Gastrocnemius medialis (tissue), 4 donors: Measurements from ENCODE around the gene RIMBP2. TPM values are rescaled to one million over a fixed set of nuclear protein-coding genes. Genes with fewer than 3 reads are reported as not detected.
"Not testable (repeated sequence)": the region's sequence is repeated elsewhere in the genome, so short reads cannot be mapped to it uniquely, and the experiment has no call there.

Source experiments
- ATAC-seq, 2 donors: fragments of 150-250 bp; one replicate each; pipeline ENCODE4 v1.9.1; 2016
- DNase-seq, 2 donors: peaks; one replicate each; pipeline ENCODE4 v3.0.0-alpha.2; 2019
- H3K27ac ChIP-seq, 4 donors: fragments of 200-600 bp; sonication (generic); 1 replicate in 1 of 4; 2 replicates in 3 of 4; pipeline ENCODE4 v1.5.1; 2016 to 2018; ENCODE audit warnings: mild to moderate bottlenecking in 2 of 4, moderate library complexity in 1 of 4
- H3K27me3 ChIP-seq, 3 donors: fragments of 200-600 bp; sonication (generic) in 2 of 3; 1 replicate in 1 of 3; 2 replicates in 2 of 3; pipeline versions ENCODE4 v1.5.1 to v1.6.0; 2016 to 2019; ENCODE audit warnings: mild to moderate bottlenecking in 1 of 3, moderate library complexity in 1 of 3
- H3K36me3 ChIP-seq, 2 donors: fragments of 200-600 bp; sonication (generic) in 1 of 2; one replicate each; pipeline ENCODE4 v1.5.1; 2017 to 2018
- H3K4me1 ChIP-seq, 2 donors: fragments of 200-600 bp; sonication (generic) in 1 of 2; one replicate each; pipeline ENCODE4 v1.5.1; 2016 to 2017; ENCODE audit warnings: mild to moderate bottlenecking in 2 of 2
- H3K4me3 ChIP-seq, 4 donors: fragments of 200-600 bp; sonication (generic) in 3 of 4; 1 replicate in 1 of 4; 2 replicates in 3 of 4; pipeline ENCODE4 v1.5.1; 2016 to 2019; ENCODE audit warnings: mild to moderate bottlenecking in 2 of 4
- H3K9me3 ChIP-seq, 3 donors: fragments of 200-600 bp; sonication (generic) in 2 of 3; 1 replicate in 1 of 3; 2 replicates in 2 of 3; pipeline ENCODE4 v1.5.1; 2016 to 2019
- CTCF ChIP-seq, 5 experiments: fragments of 450-650 bp in 3 of 5; fragments of 200-600 bp in 2 of 5; sonication (generic) in 2 of 5; IDR thresholded peaks in 4 of 5; conservative IDR thresholded peaks in 1 of 5; 1 replicate in 4 of 5; 2 replicates in 1 of 5; pipeline ENCODE4 v1.5.1; 2016 to 2019; ENCODE audit warnings: antibody characterized with exemption in 5 of 5, mild to moderate bottlenecking in 3 of 5, moderate library complexity in 3 of 5
- POLR2A ChIP-seq, 2 donors: fragments of 450-650 bp; IDR thresholded peaks; one replicate each; pipeline ENCODE4 v1.6.1; 2017; ENCODE audit warnings: antibody characterized with exemption in 2 of 2, mild to moderate bottlenecking in 2 of 2, moderate library complexity in 2 of 2
- in situ Hi-C, 4 donors: fragments of 200-750 bp; cut with MboI; loops; one replicate each; pipeline versions ENCODE4 v1.15.0 to v1.8.0; 2017; ENCODE audit warnings: low sequenced_read_pairs in 4 of 4
- intact Hi-C: fragments of 100-400 bp; cut with DNase I; formaldehyde crosslinking; loops from one replicate; pipeline ENCODE4 v1.15.1; 2023; ENCODE audit warnings: low total_unique reads
- total RNA-seq, 4 donors: library from RNA; depleted of rRNA; stranded (reverse); fragments of >200 nt; gene quantifications; one replicate each; pipeline versions ENCODE4 v1.1.0 to v1.2.3, GENCODE V29; 2016

RIMBP2 gene
- total RNA-seq, 4 donors from 2014 or later, result 0.76 to 2.2 (median 1.2) TPM; not detected in 1

GRCh38 chr12:130649101-130650045 lies 66.7 kb downstream of the RIMBP2 start:
- Histone ChIP-seq H3K36me3 (no peaks in the 10 kb centered on the region), H3K9me3 (no peaks in the 10 kb centered on the region), H3K4me3 (no peak overlapping the region), H3K4me1 (no peaks in the 10 kb centered on the region), H3K27ac (no peak overlapping the region), H3K27me3 (no peaks in the 10 kb centered on the region)
- TF ChIP-seq CTCF (IDR thresholded peaks at IDR 0.05 in 4 of 5, conservative IDR thresholded peaks at IDR 0.05 in 1 of 5) (no peak), POLR2A (IDR thresholded peaks at IDR 0.05) (no peak)
- no peak for DNase-seq
- intact Hi-C loops, result no loop called here
- ATAC-seq, result no peak
- in situ Hi-C loops, result no loop called here

- intact Hi-C loops (no loop called here), in situ Hi-C loops (no loop called here)
- Histone ChIP-seq H3K27me3 (no peaks in the 10 kb centered on the region), H3K9me3 (no peaks in the 10 kb centered on the region), H3K27ac (no peak overlapping the region), H3K4me1 (no peaks in the 10 kb centered on the region), H3K36me3 (no peaks in the 10 kb centered on the region), H3K4me3 (no peak overlapping the region)
- no peak for DNase-seq
- no peak for ATAC-seq
- TF ChIP-seq POLR2A (IDR thresholded peaks at IDR 0.05) (no peak), CTCF (IDR thresholded peaks at IDR 0.05 in 4 of 5, conservative IDR thresholded peaks at IDR 0.05 in 1 of 5) (no peak)
These were observed 68.3 kb downstream of the RIMBP2 start for GRCh38 chr12:130647814-130648213.

- intact Hi-C loops (no loop called here), in situ Hi-C loops (no loop called here)
- Histone ChIP-seq H3K4me1 (no peaks in the 10 kb centered on the region), H3K4me3 (no peak overlapping the region), H3K36me3 (no peaks in the 10 kb centered on the region), H3K27me3 (no peaks in the 10 kb centered on the region), H3K9me3 (no peaks in the 10 kb centered on the region), H3K27ac (no peak overlapping the region)
- ATAC-seq (no peak), DNase-seq (no peak)
- TF ChIP-seq CTCF (IDR thresholded peaks at IDR 0.05 in 4 of 5, conservative IDR thresholded peaks at IDR 0.05 in 1 of 5) (no peak), POLR2A (IDR thresholded peaks at IDR 0.05) (no peak)
These were observed 69.3 kb downstream of the RIMBP2 start for GRCh38 chr12:130646716-130647370.

- ATAC-seq, H3K4me1 ChIP-seq, H3K27ac ChIP-seq, H3K9me3 ChIP-seq, in situ Hi-C loops, H3K4me3 ChIP-seq, DNase-seq, H3K36me3 ChIP-seq, H3K27me3 ChIP-seq, intact Hi-C loops: not testable (repeated sequence)
These were observed 69.9 kb downstream of the RIMBP2 start for GRCh38 chr12:130646191-130646590.

GRCh38 chr12:130645751-130646150 lies 70.3 kb downstream of the RIMBP2 start:
- no peak for DNase-seq
- intact Hi-C loops (no loop called here), in situ Hi-C loops (no loop called here)
- Histone ChIP-seq H3K36me3 (no peaks in the 10 kb centered on the region), H3K27me3 (no peaks in the 10 kb centered on the region), H3K27ac (no peak overlapping the region), H3K4me1 (no peaks in the 10 kb centered on the region), H3K9me3 (no peaks in the 10 kb centered on the region), H3K4me3 (no peak overlapping the region)
- TF ChIP-seq CTCF (IDR thresholded peaks at IDR 0.05 in 4 of 5, conservative IDR thresholded peaks at IDR 0.05 in 1 of 5), result no peak
- no peak for ATAC-seq
